GM21723 (cell line): ENCODE results near the gene SLC35F3.

Experiments
- ATAC-seq: cut with Tn5 transposase; IDR thresholded peaks from one replicate; pipeline ENCODE4 v1.9.1; 2021; ENCODE audit warnings: mild to moderate bottlenecking, moderate library complexity; ENCODE audit not compliant: unreplicated experiment

SLC35F3 gene

GRCh38 chr1:234313171-234313570, 408.7 kb downstream of the SLC35F3 start:
- no peak for ATAC-seq

- no peak for ATAC-seq
Observed at GRCh38 chr1:234315091-234315541, 410.6 kb downstream of the SLC35F3 start.

GRCh38 chr1:234315588-234315987, 411.1 kb downstream of the SLC35F3 start:
- ATAC-seq = no peak

- ATAC-seq = no peak
Observed at GRCh38 chr1:234316486-234316885, 412.0 kb downstream of the SLC35F3 start.

GRCh38 chr1:234316937-234317336, 412.5 kb downstream of the SLC35F3 start:
- ATAC-seq = no peak

- no peak for ATAC-seq
Observed at GRCh38 chr1:234320069-234320468, 415.6 kb downstream of the SLC35F3 start.

DNA sequence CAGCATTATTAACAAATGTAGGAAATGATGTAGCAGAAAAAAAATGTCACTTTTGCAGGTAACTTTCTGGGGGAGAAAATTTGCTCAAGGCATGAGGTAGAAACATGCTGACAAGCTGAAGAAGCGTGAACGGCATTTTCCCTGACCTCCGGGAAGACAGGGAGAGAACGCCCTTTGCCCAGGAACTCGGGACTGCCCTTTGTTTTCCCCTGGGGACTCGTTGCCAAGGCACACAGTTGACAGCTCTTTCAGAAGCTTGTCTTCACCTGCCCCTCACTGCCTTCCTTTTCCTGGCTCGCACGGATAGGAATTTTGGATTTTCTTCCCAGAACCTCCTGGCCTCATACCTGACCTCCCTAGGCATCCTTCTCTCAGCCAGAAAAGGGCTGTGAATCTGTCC, 416.1 kb downstream of the SLC35F3 start:
- ATAC-seq = no peak

DNA sequence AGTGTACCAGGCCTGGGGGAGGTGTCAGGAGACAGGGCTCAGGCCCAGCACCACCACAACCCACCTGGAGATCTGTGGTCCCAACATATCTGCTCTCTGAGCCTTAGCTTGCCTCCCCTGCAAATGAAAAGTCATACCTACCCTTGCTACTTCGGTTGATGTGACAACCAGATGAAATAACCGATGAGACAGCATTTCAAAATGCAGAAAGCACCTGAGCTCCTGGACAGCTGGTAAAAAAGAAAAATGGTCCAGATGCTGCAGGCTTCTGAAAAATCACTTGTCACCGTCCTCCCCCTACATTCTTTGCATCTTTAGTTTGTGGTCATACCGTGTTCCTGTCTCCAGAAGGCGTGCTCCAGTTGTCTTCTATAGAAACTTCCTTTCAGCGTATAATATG, 416.8 kb downstream of the SLC35F3 start:
- ATAC-seq = no peak

GRCh38 chr1:234322097-234322496, 417.6 kb downstream of the SLC35F3 start:
- ATAC-seq = no peak

GRCh38 chr1:234322979-234323378, 418.5 kb downstream of the SLC35F3 start:
- ATAC-seq = no peak

- no peak for ATAC-seq
Observed at GRCh38 chr1:234324821-234325220, 420.3 kb downstream of the SLC35F3 start.

GRCh38 chr1:234325878-234326496, 421.5 kb downstream of the SLC35F3 start:
- peak; percentile 35 for ATAC-seq

DNA sequence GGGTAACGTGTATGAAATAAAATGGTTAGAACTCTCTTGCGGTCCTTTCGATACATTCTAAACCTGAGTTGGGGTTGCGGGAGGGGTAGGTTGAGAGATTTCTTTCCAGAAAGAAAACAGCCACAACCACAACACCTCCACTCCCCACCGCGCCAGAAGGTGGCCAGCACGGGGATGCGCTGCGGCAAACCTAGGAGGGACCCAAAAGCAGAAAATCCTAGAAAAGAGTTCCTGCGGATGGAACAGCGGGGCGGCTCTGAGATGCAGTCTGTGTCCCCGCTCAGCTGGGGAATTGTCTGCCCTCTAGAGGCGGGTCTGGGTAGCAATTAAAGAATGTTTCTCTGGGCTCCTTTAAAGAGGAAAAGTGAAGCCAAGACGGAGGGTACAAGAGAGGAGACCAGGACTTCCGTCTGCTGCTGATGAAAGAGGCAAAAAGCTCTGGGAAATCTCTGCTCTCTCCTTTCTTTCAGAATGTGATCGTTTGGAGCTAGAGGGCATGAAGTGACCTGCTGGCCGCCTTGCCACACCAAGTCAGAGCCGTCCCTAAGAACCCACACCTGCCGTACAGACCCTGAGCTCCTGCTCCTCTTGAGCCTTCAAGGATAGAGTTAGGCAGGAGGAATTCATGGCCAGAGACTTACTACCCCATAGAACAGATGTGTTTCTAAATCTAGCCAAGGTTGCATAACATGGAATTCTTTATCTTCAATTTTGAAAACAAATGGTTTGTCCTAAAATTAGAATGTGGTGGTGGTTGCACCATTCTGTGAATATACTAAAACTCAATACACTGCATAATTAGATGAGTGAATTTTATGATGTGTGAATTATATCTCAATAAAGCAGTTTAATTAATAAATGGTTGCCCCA, 422.3 kb downstream of the SLC35F3 start:
- ATAC-seq = peak; percentile 76

DNA sequence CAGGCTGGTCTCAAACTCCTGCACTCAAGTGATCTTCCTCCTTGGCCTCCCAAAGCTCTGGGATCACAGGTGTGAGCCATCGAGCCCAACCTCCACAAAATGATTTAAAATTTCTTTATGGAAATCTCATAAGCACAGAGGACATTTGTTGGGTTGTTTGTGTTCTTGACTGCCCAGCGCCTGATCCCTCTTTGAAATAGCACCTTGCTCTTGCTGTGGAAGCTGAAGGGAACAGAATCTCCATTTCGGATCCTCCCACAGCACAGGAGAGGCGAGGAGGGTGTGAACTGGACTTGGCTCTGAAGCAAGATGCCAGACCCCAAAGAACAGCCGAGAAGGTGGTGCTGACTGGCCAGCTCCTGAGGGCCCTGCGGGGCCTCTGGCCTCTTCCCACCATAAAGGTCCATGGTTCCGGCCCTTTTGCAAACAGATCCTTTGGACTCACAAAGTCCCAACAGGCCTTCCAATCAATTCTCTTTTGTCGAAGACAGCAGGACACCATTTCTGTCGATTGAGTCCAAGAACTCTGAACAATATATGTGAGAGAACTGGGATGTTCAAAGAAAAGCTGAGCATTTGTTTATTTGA, 423.2 kb downstream of the SLC35F3 start:
- ATAC-seq = no peak

DNA sequence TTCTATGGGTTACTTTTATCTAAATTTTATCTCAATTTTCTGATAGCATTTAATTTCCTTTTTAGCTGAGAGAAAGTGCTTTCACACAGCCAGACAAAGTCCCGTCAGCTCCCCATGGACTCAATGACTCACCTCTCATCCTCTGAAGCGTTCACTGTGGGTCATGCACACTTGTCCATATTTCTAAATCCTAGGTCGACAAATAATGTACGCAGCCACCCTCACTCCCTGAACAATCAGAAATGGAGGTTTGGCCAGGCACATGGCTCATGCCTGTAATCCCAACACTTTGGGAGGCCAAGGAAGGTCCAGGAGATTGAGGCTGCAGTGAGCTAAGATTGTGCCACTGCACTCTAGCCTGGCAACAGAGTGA, 426.4 kb downstream of the SLC35F3 start:
- ATAC-seq = no peak

GRCh38 chr1:234331507-234331906, 427.0 kb downstream of the SLC35F3 start:
- no peak for ATAC-seq

- ATAC-seq = no peak
Observed at GRCh38 chr1:234336359-234336758, 431.9 kb downstream of the SLC35F3 start.

DNA sequence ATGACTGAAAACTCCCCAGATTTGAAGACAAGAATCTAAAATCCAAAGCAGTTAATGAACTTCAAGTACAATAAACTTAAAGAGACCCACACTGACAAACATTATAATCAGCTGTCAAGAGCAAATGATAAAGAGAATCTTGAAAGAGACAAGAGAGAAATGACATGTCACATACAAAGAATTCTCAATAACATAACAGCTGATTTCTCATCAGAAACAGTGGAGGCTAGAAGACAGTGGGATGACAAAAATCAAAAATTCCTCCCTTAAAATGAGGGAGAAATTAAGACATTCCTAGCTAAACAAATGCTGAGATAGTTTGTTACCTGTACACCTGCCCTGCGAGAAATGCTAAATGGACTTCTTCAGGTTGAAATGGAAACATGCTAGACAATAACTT, 432.8 kb downstream of the SLC35F3 start:
- no peak for ATAC-seq

GRCh38 chr1:234340528-234340927, 436.1 kb downstream of the SLC35F3 start:
- no peak for ATAC-seq

GRCh38 chr1:234342774-234343173, 438.3 kb downstream of the SLC35F3 start:
- ATAC-seq = no peak

DNA sequence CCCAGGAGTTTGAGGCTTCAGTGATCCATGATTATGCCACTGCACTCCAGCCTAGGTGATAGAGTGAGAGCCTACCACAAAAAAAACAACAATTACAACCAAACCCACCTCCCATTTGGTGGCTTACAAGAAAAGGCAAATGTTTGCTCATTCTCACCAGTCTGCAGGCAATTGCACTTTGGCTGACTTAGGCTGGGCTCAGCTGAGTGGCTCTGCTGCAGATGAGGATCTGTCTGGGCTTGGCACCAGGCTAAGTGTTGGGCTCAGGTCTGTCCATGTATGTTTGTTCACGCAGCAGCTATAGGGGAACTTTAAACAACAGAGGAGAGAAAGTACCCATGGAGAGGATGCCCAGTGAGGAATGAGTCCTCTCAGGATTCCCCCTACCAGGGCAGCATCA, 440.8 kb downstream of the SLC35F3 start:
- no peak for ATAC-seq

DNA sequence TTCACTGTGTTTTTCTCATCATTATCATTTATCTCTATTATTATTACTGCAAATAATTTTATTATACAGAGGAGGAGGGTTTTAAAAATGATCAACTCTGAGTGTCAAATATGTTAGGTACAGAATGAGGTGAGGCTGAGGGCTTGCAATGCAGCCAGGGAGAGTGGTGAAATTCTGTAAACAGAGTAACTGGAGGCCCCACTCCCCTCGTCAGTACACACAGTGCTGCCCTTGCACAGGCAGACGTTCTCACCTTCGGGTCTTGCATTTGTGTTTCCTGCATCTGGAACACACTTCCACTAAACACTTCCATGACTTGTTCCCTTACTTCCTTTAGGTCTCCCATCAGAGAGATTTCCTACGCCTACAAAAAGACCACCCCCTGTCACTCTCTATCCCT, 444.5 kb downstream of the SLC35F3 start:
- ATAC-seq = no peak
